HEK293 (cell line): Measurements from ENCODE around the gene CXCL17.

ENCODE experiments used
- CTCF ChIA-PET: fragments of 350-600 bp; formaldehyde crosslinking; extraction: SDS; loops from one replicate; lab custom pipeline; 2021; ENCODE audit warnings: antibody characterized with exemption; lab: Yijun Ruan, JAX
- POLR2A ChIA-PET: fragments of 300-600 bp; formaldehyde crosslinking; extraction: SDS; loops from one replicate; lab custom pipeline; 2020; ENCODE audit warnings: antibody characterized with exemption, inconsistent platforms; lab: Yijun Ruan, JAX
- H3K27ac ChIP-seq: fragments of 200-500 bp; sonication (Bioruptor generic); 2 replicates; pipeline ENCODE4 v1.5.1; 2014; ENCODE audit warnings: low read depth, low read length, control low read depth, inconsistent platforms; ENCODE audit errors: extremely low read depth
- H3K36me3 ChIP-seq, 2 experiments: fragments of 200-500 bp in 1 of 2; sonication (Bioruptor generic) in 1 of 2; 1 replicate in 1 of 2; 2 replicates in 1 of 2; pipeline ENCODE4 v1.5.1; 2014 to 2017; ENCODE audit warnings: inconsistent platforms in 2 of 2, low read length in 2 of 2; ENCODE audit not compliant: control insufficient read depth in 2 of 2, insufficient read depth in 1 of 2
- H3K4me1 ChIP-seq: fragments of 200-500 bp; sonication (Bioruptor generic); 2 replicates; pipeline ENCODE4 v1.5.1; 2014; ENCODE audit warnings: mild to moderate bottlenecking, low read length, inconsistent platforms; ENCODE audit not compliant: control insufficient read depth, insufficient read depth
- H3K4me3 ChIP-seq: 2 replicates; pipeline ENCODE4 v1.5.1; 2011; ENCODE audit warnings: low read depth, mild to moderate bottlenecking, control low read depth, low read length, moderate library complexity
- H3K9me3 ChIP-seq: fragments of 200-500 bp; sonication (Bioruptor generic); 2 replicates; pipeline ENCODE4 v1.5.1; 2014; ENCODE audit warnings: low read depth, low read length, inconsistent platforms; ENCODE audit not compliant: control insufficient read depth, insufficient read depth
- GFI1B ChIP-seq: fragments of 450-650 bp; formaldehyde crosslinking; IDR thresholded peaks from 2 replicates; pipeline ENCODE4 v1.5.1; 2016; ENCODE audit warnings: missing biosample characterization, missing genetic modification characterization
- KLF10 ChIP-seq: fragments of 450-650 bp; IDR thresholded peaks from 2 replicates; pipeline ENCODE4 v1.5.1; 2018; ENCODE audit warnings: missing biosample characterization, mild to moderate bottlenecking, missing genetic modification characterization
- OSR2 ChIP-seq: fragments of 450-650 bp; formaldehyde crosslinking; IDR thresholded peaks from 2 replicates; pipeline ENCODE4 v1.5.1; 2016; ENCODE audit warnings: missing biosample characterization, missing genetic modification characterization
- SCRT2 ChIP-seq: fragments of 450-650 bp; formaldehyde crosslinking; IDR thresholded peaks from 2 replicates; pipeline ENCODE4 v1.5.1; 2016; ENCODE audit warnings: missing biosample characterization, missing genetic modification characterization
- SP7 ChIP-seq: fragments of 450-650 bp; formaldehyde crosslinking; IDR thresholded peaks from 2 replicates; pipeline ENCODE4 v1.5.1; 2016; ENCODE audit warnings: missing biosample characterization, missing genetic modification characterization
- ZBTB20 ChIP-seq: fragments of 450-650 bp; formaldehyde crosslinking; IDR thresholded peaks from 2 replicates; pipeline ENCODE4 v1.5.1; 2016; ENCODE audit warnings: missing biosample characterization, missing genetic modification characterization
- ZNF10 ChIP-seq: fragments of 450-650 bp; formaldehyde crosslinking; IDR thresholded peaks from 2 replicates; pipeline ENCODE4 v1.5.1; 2017; ENCODE audit warnings: missing biosample characterization, missing genetic modification characterization
- ZNF138 ChIP-seq: fragments of 450-650 bp; formaldehyde crosslinking; IDR thresholded peaks from 2 replicates; pipeline ENCODE4 v1.5.1; 2016; ENCODE audit warnings: missing biosample characterization, missing genetic modification characterization, borderline replicate concordance
- ZNF157 ChIP-seq: fragments of 450-650 bp; formaldehyde crosslinking; IDR thresholded peaks from 2 replicates; pipeline ENCODE4 v1.5.1; 2016; ENCODE audit warnings: missing biosample characterization, missing genetic modification characterization
- ZNF530 ChIP-seq: fragments of 450-650 bp; formaldehyde crosslinking; IDR thresholded peaks from 2 replicates; pipeline ENCODE4 v1.5.1; 2016; ENCODE audit warnings: low read depth, missing biosample characterization, missing genetic modification characterization
- ZNF561 ChIP-seq: fragments of 450-650 bp; IDR thresholded peaks from 2 replicates; pipeline ENCODE4 v1.5.1; 2018; ENCODE audit warnings: missing biosample characterization, missing genetic modification characterization, borderline replicate concordance
- ZXDB ChIP-seq: fragments of 450-650 bp; formaldehyde crosslinking; IDR thresholded peaks from 2 replicates; pipeline ENCODE4 v1.5.1; 2016; ENCODE audit warnings: missing biosample characterization, missing genetic modification characterization
- TF ChIP-seq, protein P1 (sequence below): fragments of 450-650 bp; formaldehyde crosslinking; IDR thresholded peaks from 2 replicates; pipeline ENCODE4 v1.5.1; 2016; ENCODE audit warnings: missing biosample characterization, missing genetic modification characterization, borderline replicate concordance
- TF ChIP-seq, protein P2 (sequence below): fragments of 450-650 bp; formaldehyde crosslinking; IDR thresholded peaks from 2 replicates; pipeline ENCODE4 v1.5.1; 2016; ENCODE audit warnings: missing biosample characterization, missing genetic modification characterization, low read depth
- TF ChIP-seq, protein P3 (sequence below): fragments of 450-650 bp; formaldehyde crosslinking; IDR thresholded peaks from 2 replicates; pipeline ENCODE4 v1.5.1; 2016; ENCODE audit warnings: missing biosample characterization, missing genetic modification characterization

Gene CXCL17

DNA sequence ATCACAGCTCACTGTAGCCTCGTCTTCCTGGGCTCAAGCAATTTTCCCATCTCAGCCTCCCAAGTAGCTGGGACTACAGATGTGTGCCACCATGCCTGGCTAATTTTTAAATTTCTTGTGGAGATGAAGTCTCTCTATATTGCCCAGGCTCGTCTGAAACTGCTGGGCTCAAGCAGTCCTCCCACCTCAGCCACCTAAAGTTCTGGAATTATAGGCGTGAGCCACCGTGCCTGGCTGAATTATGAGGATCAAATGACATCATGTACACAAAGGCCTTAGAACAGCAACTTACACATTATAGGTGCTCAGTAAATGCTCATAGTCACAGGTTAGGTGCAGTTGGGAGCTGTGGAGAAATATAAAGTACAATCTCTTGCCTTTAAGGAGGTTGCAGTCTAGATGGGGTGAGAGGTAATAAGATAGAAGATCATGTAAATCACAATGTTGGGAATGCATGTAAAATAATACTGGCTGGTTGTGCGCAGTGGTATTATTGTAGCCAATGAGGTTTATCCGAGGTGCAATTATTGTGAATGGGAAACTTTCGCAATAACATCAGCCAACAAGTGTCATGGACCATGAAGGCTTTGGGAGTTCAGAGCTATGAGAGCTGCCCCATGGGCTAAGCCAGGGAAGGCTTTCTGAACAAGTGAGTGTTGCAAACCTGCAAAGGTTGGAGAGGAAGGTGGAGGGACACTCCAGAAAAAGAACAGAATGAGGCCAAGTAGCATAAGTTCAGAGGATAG, 29.8 kb upstream of the CXCL17 start (continued):
- TF ChIP-seq, protein P1, sequence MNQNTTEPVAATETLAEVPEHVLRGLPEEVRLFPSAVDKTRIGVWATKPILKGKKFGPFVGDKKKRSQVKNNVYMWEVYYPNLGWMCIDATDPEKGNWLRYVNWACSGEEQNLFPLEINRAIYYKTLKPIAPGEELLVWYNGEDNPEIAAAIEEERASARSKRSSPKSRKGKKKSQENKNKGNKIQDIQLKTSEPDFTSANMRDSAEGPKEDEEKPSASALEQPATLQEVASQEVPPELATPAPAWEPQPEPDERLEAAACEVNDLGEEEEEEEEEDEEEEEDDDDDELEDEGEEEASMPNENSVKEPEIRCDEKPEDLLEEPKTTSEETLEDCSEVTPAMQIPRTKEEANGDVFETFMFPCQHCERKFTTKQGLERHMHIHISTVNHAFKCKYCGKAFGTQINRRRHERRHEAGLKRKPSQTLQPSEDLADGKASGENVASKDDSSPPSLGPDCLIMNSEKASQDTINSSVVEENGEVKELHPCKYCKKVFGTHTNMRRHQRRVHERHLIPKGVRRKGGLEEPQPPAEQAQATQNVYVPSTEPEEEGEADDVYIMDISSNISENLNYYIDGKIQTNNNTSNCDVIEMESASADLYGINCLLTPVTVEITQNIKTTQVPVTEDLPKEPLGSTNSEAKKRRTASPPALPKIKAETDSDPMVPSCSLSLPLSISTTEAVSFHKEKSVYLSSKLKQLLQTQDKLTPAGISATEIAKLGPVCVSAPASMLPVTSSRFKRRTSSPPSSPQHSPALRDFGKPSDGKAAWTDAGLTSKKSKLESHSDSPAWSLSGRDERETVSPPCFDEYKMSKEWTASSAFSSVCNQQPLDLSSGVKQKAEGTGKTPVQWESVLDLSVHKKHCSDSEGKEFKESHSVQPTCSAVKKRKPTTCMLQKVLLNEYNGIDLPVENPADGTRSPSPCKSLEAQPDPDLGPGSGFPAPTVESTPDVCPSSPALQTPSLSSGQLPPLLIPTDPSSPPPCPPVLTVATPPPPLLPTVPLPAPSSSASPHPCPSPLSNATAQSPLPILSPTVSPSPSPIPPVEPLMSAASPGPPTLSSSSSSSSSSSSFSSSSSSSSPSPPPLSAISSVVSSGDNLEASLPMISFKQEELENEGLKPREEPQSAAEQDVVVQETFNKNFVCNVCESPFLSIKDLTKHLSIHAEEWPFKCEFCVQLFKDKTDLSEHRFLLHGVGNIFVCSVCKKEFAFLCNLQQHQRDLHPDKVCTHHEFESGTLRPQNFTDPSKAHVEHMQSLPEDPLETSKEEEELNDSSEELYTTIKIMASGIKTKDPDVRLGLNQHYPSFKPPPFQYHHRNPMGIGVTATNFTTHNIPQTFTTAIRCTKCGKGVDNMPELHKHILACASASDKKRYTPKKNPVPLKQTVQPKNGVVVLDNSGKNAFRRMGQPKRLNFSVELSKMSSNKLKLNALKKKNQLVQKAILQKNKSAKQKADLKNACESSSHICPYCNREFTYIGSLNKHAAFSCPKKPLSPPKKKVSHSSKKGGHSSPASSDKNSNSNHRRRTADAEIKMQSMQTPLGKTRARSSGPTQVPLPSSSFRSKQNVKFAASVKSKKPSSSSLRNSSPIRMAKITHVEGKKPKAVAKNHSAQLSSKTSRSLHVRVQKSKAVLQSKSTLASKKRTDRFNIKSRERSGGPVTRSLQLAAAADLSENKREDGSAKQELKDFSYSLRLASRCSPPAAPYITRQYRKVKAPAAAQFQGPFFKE (tag by site-specific recombination) = no peak
- TF ChIP-seq SP7 (tag by site-specific recombination) (0 out of 2 replicates have a peak, but pooled peaks have one; percentile 23), ZNF157 (tag by site-specific recombination) (no peak), ZNF530 (tag by site-specific recombination) (no peak), ZNF561 (tag by site-specific recombination) (0 out of 2 replicates have a peak, but pooled peaks have one; percentile 16), SCRT2 (peak; percentile 90)
- TF ChIP-seq, protein P2, sequence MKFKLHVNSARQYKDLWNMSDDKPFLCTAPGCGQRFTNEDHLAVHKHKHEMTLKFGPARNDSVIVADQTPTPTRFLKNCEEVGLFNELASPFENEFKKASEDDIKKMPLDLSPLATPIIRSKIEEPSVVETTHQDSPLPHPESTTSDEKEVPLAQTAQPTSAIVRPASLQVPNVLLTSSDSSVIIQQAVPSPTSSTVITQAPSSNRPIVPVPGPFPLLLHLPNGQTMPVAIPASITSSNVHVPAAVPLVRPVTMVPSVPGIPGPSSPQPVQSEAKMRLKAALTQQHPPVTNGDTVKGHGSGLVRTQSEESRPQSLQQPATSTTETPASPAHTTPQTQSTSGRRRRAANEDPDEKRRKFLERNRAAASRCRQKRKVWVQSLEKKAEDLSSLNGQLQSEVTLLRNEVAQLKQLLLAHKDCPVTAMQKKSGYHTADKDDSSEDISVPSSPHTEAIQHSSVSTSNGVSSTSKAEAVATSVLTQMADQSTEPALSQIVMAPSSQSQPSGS (tag by site-specific recombination) = peak; percentile 43; the same call in 1 of the 2 replicates
- TF ChIP-seq, all 188 proteins: peak for 10

DNA sequence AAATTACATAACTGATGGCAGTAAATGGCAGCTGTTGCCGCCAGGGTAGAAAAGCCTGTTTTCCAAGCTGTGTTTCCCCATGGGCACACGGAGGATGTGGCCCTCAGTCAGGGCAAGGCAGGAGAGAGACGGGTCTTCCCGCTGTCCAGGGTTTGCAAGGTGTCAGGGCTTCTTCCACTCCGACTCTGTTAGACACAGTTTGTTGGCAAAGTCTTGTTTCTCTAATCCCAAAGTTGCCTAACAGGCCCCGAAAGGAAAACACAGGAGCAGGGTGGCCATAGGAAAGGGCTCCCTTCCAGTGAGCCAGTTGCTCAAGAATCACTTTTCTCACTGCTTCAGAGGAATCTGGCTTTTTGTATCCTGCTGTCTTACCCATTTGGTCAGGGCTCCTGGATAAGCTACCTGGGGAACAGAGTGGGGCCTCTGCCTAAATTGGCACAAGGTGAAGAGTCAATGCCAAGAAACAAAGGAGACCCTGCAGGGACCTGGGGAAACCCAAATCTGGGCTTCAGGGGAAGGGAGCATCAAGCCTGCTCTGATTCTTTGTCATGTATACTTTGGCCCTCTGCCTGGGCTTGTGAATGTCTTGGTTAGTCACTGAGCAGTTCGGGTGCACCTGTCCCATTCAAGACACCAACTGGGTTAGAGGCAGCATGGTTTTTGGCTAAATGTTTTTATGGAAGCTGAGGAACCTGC, 29.0 kb upstream of the CXCL17 start:
- no peaks in the 10 kb centered on the region for H3K9me3 ChIP-seq
- H3K4me3 ChIP-seq = no peak overlapping the region
- TF ChIP-seq ZNF138 (tag by site-specific recombination) = no peak
- peak; percentile 25; the same call in 1 of the 2 replicates for TF ChIP-seq OSR2 (tag by site-specific recombination)
- peak; percentile 36; the same call in 1 of the 2 replicates for TF ChIP-seq ZBTB20
- peak; percentile 25; the same call in 1 of the 2 replicates for TF ChIP-seq ZNF10 (tag by site-specific recombination)
- peak; percentile 33; the same call in 1 of the 2 replicates for TF ChIP-seq ZXDB (tag by site-specific recombination)
- peak; percentile 76; the same call in 1 of the 2 replicates for TF ChIP-seq GFI1B (tag by site-specific recombination)
- TF ChIP-seq, protein P3, sequence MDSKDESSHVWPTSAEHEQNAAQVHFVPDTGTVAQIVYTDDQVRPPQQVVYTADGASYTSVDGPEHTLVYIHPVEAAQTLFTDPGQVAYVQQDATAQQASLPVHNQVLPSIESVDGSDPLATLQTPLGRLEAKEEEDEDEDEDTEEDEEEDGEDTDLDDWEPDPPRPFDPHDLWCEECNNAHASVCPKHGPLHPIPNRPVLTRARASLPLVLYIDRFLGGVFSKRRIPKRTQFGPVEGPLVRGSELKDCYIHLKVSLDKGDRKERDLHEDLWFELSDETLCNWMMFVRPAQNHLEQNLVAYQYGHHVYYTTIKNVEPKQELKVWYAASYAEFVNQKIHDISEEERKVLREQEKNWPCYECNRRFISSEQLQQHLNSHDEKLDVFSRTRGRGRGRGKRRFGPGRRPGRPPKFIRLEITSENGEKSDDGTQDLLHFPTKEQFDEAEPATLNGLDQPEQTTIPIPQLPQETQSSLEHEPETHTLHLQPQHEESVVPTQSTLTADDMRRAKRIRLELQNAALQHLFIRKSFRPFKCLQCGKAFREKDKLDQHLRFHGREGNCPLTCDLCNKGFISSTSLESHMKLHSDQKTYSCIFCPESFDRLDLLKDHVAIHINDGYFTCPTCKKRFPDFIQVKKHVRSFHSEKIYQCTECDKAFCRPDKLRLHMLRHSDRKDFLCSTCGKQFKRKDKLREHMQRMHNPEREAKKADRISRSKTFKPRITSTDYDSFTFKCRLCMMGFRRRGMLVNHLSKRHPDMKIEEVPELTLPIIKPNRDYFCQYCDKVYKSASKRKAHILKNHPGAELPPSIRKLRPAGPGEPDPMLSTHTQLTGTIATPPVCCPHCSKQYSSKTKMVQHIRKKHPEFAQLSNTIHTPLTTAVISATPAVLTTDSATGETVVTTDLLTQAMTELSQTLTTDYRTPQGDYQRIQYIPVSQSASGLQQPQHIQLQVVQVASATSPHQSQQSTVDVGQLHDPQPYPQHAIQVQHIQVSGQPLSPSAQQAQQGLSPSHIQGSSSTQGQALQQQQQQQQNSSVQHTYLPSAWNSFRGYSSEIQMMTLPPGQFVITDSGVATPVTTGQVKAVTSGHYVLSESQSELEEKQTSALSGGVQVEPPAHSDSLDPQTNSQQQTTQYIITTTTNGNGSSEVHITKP (tag by site-specific recombination) = 0 out of 2 replicates have a peak, but pooled peaks have one; percentile 22
- no peak for TF ChIP-seq KLF10 (tag by site-specific recombination)
- TF ChIP-seq, all 188 proteins: peak for 6
- Histone ChIP-seq H3K27ac (no peak overlapping the region), H3K4me1 (peaks cover 28% of the 10 kb centered on the region), H3K36me3 (no peaks in the 10 kb centered on the region)
- ChIA-PET CTCF (interaction anchor here (0.6 to 1.7 kb wide), 11 partner anchors 9 to 57 kb away, joined by 3 to 10 read pairs (median 4); partner anchors contain the start of gene CEACAM1), POLR2A (no interaction called here)
